K562 (cell line): ENCODE data around the gene PDRG1. TPM values are rescaled to one million over a fixed set of nuclear protein-coding genes. Genes with fewer than 3 reads are reported as not detected.

Experiments used
- EP400 ChIP-seq: fragments of 450-650 bp; IDR thresholded peaks from 2 replicates; pipeline ENCODE4 v1.6.1; 2017; ENCODE audit warnings: antibody characterized with exemption, mild to moderate bottlenecking, moderate library complexity
- ETV5 ChIP-seq: sonication (generic); formaldehyde crosslinking; IDR thresholded peaks from 2 replicates; pipeline ENCODE4 v1.4.0; 2020; ENCODE audit warnings: low read depth, mild to moderate bottlenecking, missing genetic modification reagents
- KLF16 ChIP-seq: IDR thresholded peaks from 2 replicates; pipeline ENCODE4 v1.6.1; 2016; ENCODE audit warnings: antibody characterized with exemption
- NR2C2 ChIP-seq, 2 experiments: fragments of 200-800 bp in 1 of 2; sonication (Bioruptor generic) in 1 of 2; sonication (generic) in 1 of 2; formaldehyde crosslinking in 1 of 2; IDR thresholded peaks; 2 replicates each; pipeline versions ENCODE4 v1.6.1 to v1.8.0; 2016 to 2022; ENCODE audit warnings: mild to moderate bottlenecking in 1 of 2, missing compliant biosample characterization in 1 of 2, missing genetic modification characterization in 1 of 2, missing genetic modification reagents in 1 of 2
- THAP12 ChIP-seq: fragments of 250-450 bp; sonication (Bioruptor Pico); IDR thresholded peaks from 2 replicates; pipeline ENCODE4 v1.9.0; 2021; ENCODE audit warnings: mild to moderate bottlenecking, inconsistent platforms
- ZBTB40 ChIP-seq, 2 experiments: fragments of 450-650 bp in 1 of 2; sonication (generic) in 1 of 2; formaldehyde crosslinking in 1 of 2; IDR thresholded peaks; 2 replicates each; pipeline versions ENCODE4 v1.7.1 to v1.9.0; 2016 to 2022; ENCODE audit warnings: inconsistent platforms in 1 of 2, mild to moderate bottlenecking in 1 of 2, missing genetic modification reagents in 1 of 2
- ZBTB49 ChIP-seq: sonication (generic); formaldehyde crosslinking; IDR thresholded peaks from 2 replicates; pipeline ENCODE4 v1.8.0; 2022; ENCODE audit warnings: missing genetic modification reagents, mild to moderate bottlenecking, borderline replicate concordance
- polyA plus RNA-seq, 8 experiments: library from polyadenylated mRNA; depleted of rRNA in 4 of 8; stranded (reverse) in 5 of 8; unstranded in 3 of 8; fragments of >200 nt; fragmentation: Nextera tagmentation in 2 of 8; fragmentation: Illumina TruSeq in 1 of 8; extraction: Ambion mirVana in 2 of 8; extraction: Trizol in 1 of 8; gene quantifications; 2 replicates each; pipeline versions ENCODE4 v1.2.1 to v1.2.3, GENCODE V29; 2011 to 2014; ENCODE audit warnings: inconsistent platforms in 1 of 8, missing spikeins in 1 of 8
- total RNA-seq, 7 experiments: library from RNA; depleted of rRNA in 6 of 7; stranded (reverse); fragments of >200 nt in 6 of 7; fragmentation: Illumina TruSeq in 2 of 7; extraction: Trizol in 2 of 7; gene quantifications; 2 replicates each; pipeline versions ENCODE4 v1.2.1 to v1.2.3, GENCODE V29; 2011 to 2021; ENCODE audit warnings: low replicate concordance in 1 of 7

The PDRG1 gene
- total and polyA plus RNA-seq, 9 of the 15 experiments (the other 6 are each of a cell fraction or from before 2014, with no cell fraction given) = 12.6 to 58.6 (median 26.1) TPM

GRCh38 chr20:31951530-31952453 lies at the start of gene PDRG1 (continued):
- no peak for TF ChIP-seq ETV5 (CRISPR knock-in tag)
- TF ChIP-seq EP400 = peak; percentile 56; the same call in 1 of the 2 replicates
- no peak for TF ChIP-seq NR2C2 (CRISPR knock-in tag; IDR thresholded peaks at IDR 0.05)
- TF ChIP-seq NR2C2 (tag; IDR thresholded peaks at IDR 0.05) = peak; percentile 73; the same call in 1 of the 2 replicates
- TF ChIP-seq KLF16 = peak; percentile 24; the same call in 1 of the 2 replicates
- TF ChIP-seq ZBTB49 (CRISPR knock-in tag) = no peak
- peak; percentile 21; the same call in 1 of the 2 replicates for TF ChIP-seq ZBTB40 (IDR thresholded peaks at IDR 0.05)
- no peak for TF ChIP-seq ZBTB40 (CRISPR knock-in tag; IDR thresholded peaks at IDR 0.05)
- 0 out of 2 replicates have a peak, but pooled peaks have one; percentile 51 for TF ChIP-seq THAP12 (CRISPR knock-in tag)
